Right lung (tissue), 5 donors: Measurements from ENCODE around the gene SPATA31E1. TPM values are rescaled to one million over a fixed set of nuclear protein-coding genes. Genes with fewer than 3 reads are reported as not detected.
"Not testable (repeated sequence)": the region's sequence is repeated elsewhere in the genome, so short reads cannot be mapped to it uniquely, and the experiment has no call there.

Source experiments
- DNase-seq, 2 donors: peaks; one replicate each; pipeline ENCODE4 v3.0.0-alpha.2; 2013
- polyA plus RNA-seq, 5 donors: library from polyadenylated mRNA; unstranded; fragments of 120-200 nt; gene quantifications; one replicate each; pipeline versions ENCODE4 v1.2.1 to v1.2.3, GENCODE V29; 2013; ENCODE audit warnings: inconsistent platforms in 1 of 5, low replicate concordance in 1 of 5; ENCODE audit not compliant: insufficient read length in 5 of 5, insufficient read depth in 1 of 5

The SPATA31E1 gene
- polyA plus RNA-seq, 5 donors: 0.05 TPM; not detected in 4

DNA sequence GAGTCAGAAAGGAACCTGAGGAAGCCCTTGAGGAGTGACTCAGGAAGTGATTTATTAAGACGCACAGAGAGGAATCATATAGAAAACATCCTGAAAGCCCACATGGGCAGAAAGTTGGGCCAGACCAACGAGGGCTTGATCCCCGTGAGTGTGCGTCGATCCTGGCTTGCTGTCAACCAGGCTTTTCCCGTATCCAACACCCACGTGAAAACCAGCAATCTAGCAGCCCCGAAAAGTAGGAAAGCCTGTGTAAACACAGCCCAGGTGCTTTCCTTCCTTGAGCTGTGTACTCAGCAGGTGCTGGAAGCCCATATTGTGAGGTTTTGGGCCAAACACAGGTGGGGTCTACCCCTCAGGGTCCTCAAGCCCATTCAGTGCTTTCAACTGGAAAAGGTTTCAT, 38.9 kb downstream of the SPATA31E1 start:
- DNase-seq: not testable (repeated sequence)

DNA sequence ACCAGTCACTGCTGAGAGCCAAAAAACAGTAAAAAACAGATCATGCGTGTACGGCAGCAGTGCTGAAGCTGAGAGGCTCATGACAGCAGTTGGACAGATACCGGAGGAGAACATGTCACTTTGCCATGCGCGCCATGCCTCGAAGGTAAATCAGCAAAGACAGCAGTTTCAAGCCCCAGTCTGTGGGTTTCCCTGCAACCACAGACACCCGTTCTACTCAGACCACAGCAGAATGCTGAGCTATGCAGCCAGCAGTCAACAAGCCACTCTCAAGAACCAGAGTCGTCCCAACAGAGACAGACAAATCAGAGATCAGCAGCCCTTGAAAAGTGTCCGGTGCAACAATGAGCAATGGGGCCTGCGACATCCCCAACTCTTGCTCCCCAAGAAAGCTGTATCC, 40.3 kb downstream of the SPATA31E1 start:
- not testable (repeated sequence) for DNase-seq

DNA sequence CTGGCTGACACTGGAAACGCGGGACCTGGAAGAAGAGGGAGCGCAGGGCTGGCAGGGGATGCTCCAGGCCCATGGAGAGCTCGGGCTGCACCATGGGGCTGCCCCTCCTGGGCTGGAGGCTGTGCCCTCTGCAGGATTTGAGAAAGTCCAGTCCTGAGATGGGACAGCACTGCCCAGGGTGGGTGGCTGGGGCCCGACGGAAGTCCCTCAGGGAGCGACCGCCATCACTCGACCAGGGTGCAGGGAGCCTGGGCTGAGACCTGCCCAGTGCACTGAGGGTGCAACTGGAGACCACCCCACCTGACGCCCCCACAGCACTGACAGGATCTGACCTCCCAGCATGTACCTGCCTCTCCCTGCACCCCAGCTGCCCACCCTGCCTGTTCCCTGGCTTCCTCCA, 42.2 kb downstream of the SPATA31E1 start:
- not testable (repeated sequence) for DNase-seq

DNA sequence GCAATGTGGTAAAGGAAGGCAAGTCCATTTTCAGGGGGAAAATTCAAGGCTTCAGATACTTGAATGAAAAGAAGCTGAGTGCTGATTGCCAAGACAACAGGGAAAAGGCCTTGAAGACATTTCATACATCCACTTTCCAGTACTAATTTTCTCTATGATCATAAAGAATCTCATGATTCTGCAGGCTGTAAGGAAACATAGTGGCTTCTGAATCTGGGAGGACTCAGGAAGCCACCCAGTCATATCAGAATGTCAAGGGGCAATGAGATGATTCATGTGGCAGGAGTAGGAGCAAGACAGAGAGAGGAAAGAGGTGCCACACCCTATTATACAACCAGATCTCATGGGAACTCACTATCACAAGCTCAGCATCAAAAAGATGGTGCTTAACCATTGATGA, 46.5 kb downstream of the SPATA31E1 start:
- DNase-seq: not testable (repeated sequence)

DNA sequence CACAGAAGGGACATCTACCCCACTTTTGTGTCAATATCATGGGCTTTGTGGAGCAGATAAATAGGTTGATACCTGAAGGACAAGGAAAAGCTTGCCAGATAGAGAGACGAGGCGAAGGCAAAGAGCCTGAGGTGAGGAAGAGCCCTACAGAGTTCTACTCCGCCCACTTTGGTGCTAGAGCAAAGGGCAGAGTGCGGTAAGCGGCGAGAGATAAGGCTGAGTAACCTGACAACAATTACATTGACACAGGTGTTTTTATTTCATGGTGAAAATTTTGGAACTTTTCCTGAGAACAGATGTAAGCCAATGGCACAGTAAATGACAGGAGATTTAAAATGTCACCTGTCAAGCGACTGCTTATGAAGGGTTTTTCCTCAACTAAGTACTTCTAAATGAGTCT, 51.8 kb downstream of the SPATA31E1 start:
- not testable (repeated sequence) for DNase-seq

DNA sequence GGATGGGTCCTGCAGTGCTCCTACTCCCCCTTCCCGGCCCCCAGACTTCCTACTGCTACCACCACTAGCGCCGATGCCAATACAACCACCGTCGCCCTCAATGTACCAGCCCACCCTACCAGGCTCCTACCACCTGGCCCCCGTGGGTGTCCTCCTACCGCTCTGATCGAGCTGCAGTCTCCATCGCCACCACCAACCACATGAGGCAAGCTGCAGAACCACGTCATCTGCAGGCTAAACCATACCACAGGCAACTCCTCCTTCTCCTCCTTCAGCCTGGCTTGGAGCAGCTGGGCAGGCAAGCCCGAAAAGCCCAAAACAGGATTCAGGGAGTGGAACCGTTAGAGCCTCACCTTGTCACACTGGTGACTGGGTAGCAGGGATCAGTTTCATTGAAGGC, 54.7 kb downstream of the SPATA31E1 start:
- not testable (repeated sequence) for DNase-seq

DNA sequence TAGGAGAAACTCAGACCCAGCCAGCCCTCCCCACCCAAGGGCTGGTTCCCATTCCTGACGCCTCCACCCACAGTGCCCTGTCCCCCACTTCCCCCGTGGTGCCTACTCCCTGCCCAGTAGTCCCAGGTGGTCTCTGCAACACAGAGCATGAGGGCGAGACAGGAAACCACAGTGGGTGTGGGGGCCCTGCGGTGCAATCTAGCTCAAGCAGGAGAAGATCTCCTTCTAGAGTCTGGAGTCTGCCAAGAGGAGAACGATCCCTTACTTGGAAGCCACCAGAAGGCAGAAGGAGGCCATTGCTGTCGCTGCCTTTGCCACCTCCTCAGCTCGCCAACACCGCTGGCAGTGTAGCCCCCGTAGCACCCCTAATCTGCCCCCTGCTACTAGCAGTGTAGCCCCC, 55.2 kb downstream of the SPATA31E1 start:
- DNase-seq: not testable (repeated sequence)

DNA sequence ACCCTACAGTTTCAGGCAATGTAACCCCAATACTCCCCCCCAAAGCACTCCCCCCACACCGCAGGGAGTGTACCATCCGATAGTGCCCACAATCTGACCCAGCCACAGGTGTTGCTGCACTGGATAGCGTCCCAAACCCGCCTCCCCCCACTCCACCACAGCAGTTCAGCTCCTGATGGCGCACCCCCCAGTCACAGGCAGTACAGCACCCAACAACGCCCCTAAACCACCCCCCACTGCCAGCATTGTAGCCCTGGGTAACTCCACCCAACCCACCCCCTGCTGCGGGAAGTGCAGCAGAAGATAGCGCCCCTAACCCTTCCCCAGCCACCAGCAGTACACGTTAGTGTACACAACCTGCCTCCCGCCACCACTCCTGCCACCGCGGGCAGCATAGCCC, 55.7 kb downstream of the SPATA31E1 start:
- DNase-seq: not testable (repeated sequence)

Other genes starting within 250 kb of the SPATA31E1 start
- gene CTSL, start 156.8 kb upstream of the SPATA31E1 start, polyA plus RNA-seq: 10 to 100 TPM; 72.3 to 85.0 (median 79.3) TPM
- under 1 TPM in 1 of 5 donors, not detected in 4; 0.09 TPM for gene SPATA31C1, start 35.1 kb downstream of the SPATA31E1 start, polyA plus RNA-seq
- gene CDK20, start 91.7 kb downstream of the SPATA31E1 start, polyA plus RNA-seq: 10 to 100 TPM; 12.8 to 19.0 (median 15.8) TPM